Activated T-helper 9 cell treated with anti-CD3 and anti-CD28 coated beads, Interleukin-2, amount 50 U/mL, for 16 hours (primary cell): ENCODE data around the gene FAM107A.

Experiments used
- DNase-seq: peaks from one replicate; pipeline ENCODE4 v3.0.0-alpha.2; 2020; ENCODE audit warnings: low read depth

FAM107A gene

DNA sequence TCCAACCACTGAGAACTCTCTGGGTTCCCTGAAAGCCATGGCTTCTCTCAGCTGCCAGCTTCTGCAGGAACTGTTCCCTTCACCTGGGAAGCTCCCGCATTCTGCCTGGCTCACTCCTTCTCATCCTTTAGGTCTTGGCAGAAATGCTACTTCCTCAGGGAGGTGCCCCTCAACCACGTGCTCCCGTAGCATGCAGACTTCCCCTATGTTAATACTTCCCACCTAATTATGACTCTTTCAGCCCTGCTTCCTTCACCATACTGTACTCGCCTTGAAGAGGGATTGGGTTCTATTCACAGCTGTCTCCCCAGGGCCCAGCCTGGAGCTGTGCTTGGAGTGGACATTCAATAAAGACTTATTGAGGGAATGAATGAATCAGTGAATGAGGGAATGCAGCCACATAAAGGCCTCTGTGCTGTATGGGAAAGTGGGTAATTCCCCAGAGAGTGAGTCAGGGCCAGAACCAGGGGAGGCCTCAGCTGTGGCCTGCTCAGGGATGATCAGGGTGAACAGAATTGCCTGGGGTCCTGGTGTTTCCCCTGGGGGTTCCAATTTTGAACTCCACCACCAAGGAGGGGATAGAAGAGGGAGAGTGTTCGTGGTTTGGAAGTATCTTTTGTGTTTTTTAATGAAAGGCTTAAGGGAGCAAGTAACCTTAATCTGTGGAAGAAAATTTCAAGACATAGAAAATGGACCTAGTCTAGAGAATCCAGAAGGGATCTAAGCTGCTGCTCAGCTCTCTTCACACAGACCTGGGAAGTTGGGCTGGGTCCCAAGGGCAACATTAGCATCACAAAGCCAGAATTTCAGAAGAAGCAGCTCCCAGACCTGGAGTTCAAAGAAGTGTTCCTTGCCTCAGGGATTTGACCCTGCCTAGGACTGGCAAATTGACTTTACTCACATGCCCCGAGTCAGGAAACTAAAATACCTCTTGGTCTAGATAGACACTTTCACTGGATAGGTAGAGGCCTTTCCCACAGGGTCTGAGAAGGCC, 14.6 kb upstream of the FAM107A start:
- no peak for DNase-seq

DNA sequence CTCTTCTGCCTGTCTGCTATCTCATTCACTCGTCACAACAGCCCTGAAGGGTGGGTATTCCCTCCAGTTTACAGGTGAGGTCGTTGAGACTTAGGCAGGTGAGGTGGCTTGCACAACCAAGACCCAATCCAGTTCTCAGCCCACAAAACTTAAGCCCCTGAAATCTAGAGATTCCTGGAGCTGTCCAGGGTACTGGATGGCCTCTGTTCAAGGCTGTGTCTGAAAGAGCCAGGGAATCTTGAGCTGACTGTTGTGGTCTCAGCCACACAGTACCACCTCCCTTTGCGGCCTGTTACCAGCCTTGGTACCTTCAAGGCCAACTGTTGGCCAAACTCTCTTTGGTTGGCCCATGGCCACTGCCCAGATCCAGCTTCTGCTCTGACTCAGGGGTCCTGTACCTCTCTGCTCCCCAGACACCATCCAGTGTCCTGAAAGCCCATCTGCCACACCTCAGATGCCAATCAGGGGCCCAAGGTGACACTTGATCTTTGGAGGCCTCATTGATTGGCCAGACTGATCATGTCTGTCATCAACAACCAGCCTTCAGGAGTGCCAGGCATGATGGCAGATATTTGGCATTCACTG, 10.9 kb upstream of the FAM107A start:
- no peak for DNase-seq

DNA sequence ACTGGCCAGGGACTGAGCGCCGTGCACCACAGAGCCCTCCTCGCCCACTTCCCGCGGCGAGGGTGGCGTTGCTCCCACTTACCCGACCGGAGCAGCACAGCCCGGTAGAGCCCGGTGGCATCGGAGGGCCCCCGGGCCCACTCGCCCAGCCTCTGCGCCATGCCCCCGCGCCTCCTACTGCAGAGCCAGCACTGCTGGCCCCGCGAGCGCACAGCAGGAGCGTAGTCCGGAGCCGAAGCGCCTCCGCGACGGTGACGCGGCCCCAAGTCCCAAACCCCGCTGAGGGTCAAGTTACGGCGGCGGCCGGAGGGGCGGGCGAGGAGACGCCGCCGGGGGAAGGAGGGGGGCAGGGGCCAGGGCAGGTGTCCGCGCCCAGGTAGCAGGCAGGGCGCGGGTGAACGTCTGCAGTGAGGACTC, 9.6 kb upstream of the FAM107A start:
- no peak for DNase-seq

DNA sequence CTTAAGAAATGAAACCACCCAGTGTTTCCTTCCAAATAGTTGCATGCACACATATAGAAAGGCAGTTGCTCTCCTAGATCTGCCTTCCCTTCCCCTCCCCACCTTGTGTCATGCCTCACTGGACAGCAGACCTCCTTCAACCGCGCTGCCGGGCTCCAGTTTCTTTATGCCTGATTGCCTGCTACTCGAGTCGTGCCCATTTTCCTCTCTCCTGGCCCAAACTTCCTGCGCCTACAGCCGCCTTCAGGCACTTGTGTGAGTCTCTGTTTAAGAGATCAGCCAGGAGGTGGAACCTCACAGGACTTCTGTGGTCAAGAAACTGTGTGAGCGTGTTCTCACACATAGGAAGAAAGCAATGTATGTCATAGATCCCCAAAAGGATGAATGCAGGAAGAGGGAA, 8.8 kb upstream of the FAM107A start:
- no peak for DNase-seq

DNA sequence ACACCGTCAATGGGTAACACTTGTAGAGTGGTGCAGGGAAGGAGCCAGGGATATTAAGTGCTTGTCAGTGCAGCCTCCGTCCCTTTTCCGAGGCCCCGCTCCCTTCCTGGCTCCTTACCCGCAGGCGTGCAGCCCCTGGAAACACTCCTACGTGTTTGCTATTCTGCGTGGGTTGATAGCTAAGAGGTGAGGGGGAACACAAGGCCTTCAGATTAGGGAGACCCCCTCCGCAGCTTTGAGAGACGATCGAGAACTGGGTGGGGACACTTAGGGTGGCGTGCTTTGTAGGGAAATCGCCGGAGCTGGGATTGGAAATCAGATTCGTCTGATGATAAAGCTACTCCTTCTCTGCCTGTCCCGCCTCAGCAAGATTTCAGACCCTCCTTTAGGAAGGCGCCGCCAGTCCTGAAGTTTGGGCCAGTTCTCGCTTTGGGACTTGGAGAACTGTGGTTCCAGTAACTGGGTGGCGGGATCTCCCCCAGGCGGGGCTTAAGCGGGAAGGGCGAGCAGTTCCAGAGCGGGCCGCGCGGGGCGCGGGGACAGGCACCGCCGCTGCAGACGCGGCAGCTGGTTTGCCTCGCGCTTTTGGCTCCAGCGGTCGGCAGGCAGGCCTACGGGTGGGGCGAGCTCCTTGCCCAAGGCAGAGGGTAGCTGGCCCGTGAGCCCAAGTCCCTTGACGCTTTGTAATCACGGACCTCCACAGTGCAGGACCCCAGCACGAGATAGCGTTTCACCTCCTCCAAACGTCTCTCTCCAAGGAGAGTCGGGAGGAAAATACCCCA, 8.0 kb upstream of the FAM107A start:
- DNase-seq: peak; percentile 40

DNA sequence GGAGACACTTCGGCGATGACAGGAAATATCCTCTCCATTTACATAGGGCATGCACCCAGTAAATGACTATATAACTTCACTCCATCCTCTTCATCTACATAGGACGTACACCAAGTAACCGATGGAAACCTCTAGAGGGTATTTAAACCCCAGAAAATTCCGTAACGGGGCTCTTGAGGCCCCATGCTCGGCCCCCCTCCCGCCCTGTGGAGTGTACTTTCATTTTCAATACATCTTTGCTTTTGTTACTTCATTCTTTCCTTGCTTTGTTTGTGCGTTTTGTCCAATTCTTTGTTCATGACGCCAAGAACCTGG, 7.5 kb upstream of the FAM107A start:
- DNase-seq: no peak

DNA sequence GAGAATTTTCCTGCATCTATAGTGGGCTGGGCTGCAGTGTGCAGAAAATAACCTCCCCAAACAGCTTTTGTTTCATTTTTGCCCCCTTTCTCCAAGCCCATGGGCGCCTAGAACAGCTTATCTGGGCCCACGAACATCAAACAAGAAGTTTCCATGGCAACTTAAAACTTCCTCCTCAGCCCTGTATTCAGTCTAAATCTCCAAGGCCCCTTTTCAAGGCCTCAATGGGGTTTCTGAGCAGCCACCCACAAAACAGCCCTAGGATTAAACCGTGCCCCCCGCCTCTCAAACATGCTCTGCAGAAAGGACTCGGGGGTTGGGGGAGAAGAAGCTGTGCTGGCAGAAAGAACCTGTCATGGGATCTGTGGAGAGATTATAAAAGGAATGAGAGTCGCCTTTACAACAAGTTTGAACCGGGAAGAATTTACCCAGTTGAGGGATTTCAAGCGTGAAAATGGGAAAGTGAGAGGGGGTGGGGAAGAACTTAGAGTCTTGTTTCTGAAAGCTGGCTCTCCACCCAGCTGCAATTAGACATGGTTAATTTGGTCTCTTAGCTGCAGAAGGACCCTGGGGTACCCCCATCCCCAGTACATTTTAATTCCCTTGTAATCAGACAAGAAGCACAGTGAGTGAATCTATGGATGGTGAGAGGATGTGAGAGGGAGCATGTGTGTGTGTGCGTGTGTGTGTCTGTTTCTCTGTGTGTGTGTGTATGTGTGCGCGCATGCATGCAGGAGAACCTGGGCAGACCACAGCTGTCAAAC, 4.3 kb upstream of the FAM107A start:
- no peak for DNase-seq

DNA sequence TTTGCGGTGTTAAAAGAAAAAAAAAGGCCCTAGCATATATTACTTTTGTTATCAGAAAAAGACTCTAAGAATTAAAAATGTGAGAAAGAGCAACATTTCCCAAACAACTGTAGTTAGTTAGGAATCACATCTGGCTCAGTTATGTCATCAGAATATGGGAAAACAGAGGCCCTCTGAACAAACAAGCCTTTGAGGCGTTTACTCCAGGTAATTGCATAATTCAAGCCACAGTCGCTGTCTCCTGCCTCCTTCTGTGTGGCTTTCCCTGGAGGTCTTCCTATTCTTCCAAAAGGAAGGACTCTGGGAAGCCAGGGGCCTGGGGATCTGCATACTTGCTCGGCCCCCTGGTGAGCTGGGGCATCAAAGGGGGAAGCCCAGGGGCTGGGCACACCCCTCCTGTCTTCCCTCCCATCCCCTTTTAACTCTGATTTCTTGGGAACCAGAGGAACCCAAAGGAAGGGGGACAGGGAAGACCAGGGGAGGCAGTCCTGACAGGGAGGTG, 3.7 kb upstream of the FAM107A start:
- DNase-seq: no peak

DNA sequence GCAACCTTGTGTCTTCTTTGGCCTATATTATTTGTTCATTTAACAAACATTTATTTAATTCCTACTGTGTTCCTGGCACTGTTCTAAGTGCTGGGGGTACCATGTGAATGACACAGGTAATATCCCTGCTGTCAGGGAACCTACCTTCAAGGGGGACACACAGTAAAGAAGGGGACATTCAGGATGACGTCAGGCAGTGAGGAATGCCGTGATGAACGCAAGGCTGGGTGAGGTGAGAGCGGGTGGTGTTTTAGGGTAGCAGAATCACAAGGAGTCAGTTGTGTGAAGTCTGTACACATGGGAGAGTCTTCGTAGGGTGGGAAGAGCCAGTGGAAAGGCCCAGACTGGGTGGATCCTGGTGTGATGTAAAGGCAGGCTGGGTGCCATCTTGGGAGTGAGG, 1.7 kb upstream of the FAM107A start:
- DNase-seq: no peak

DNA sequence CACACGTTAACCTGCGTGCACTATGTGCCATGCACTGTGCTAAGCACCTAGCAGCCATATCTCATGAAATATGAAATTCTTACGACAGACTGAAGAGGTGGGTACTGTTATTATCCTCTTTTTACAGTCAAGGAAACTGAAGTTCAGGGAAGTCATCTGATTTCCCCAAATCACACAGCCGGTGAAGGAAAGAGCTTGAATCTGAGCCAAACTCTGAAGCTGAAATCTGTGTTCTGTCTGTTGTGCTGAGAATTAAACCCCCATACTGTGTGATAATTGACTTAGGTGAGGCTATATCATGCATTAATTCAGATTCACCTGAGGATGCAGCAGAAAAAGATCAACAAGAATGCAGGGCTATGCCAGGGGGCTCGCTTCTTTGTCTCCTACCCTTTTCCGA, 475 bp downstream of the FAM107A start:
- no peak for DNase-seq

DNA sequence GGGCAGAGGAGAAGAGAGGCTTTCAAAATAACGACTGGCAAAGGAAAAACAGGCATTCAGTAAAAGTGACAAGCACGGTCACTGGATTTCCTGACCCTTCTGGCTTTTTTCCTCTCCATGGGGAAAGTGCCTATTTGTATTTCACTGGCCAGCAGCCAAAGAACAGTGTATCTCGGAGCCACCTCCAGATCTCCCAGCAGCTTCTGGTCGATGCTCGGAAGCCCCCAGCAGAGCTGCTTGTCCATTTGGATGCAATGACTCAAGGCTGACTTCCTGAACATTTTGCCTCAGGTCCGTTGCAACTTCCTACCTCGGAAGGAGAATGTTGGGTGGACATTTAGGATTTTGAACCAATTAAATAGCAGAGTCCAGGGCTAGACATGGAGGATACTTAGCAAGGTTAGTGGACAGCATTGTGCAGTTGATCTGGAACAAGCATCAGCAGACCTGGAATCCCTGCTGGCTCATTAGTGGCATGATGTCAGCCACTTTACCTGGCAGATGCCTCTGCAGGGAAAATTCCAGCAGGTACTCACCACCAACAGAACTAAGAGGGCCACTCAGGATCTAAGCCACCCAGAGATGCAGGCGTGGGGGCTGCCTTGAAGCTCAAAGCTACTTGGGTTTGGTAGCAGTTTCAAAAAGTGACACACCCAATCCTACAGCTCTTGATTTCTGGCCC, 1.1 kb downstream of the FAM107A start:
- no peak for DNase-seq

DNA sequence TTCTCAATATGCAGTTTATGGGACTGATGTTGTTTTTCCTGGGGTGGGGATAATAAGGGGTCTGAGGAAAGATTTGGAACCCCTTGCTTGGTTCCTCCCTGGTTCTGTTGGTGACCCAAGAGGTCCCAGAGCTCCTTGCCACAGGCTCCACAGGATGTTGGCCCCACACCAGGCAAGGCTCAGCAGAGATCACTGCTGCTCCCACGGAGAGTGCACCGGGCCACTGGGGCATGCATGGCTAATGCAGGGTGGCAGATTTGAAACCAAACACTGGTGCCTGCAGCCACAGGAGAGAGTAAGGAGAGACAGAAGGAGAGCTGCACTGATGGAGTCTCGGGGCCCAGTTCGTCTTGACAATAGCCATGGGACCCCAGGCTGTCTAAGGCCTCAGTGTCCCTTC, 2.5 kb downstream of the FAM107A start:
- no peak for DNase-seq

DNA sequence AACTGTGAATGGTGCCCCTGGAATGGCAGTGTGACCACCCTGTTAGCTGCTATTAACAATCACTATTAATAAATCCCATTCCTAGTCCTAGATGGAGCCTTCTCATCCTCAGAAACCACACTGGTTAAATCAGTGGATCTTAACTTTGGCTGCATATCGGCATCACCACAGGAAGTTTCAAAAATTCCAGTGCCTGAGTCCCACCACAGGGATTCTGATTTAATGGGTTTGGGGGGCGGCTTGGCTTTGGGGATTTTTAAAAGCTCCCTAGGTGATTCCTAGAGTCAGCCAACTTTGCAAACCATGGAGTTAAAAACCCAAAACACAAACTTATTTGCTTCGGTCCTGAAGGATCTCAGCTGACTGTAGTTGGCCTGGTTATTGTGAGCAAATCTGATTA, 3.1 kb downstream of the FAM107A start:
- no peak for DNase-seq

DNA sequence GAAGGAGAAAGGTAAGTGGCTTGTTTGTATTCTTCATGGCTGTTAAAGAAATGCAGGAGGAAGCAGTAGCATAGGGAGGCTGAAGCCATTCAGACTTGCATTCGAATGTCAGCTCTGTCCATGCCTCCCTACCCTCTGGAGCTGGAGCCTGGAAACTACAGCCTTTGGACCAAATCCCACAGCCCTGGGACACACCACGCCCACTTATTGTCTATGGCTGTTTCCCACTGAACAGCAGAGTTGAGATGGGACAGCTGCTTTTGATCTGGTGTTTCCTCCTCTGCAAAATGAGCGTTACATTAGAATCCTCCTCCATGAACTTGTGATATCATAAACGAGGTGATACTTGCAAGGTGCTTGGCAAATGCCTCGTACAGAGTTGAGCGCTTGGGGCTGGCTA, 3.6 kb downstream of the FAM107A start:
- no peak for DNase-seq

DNA sequence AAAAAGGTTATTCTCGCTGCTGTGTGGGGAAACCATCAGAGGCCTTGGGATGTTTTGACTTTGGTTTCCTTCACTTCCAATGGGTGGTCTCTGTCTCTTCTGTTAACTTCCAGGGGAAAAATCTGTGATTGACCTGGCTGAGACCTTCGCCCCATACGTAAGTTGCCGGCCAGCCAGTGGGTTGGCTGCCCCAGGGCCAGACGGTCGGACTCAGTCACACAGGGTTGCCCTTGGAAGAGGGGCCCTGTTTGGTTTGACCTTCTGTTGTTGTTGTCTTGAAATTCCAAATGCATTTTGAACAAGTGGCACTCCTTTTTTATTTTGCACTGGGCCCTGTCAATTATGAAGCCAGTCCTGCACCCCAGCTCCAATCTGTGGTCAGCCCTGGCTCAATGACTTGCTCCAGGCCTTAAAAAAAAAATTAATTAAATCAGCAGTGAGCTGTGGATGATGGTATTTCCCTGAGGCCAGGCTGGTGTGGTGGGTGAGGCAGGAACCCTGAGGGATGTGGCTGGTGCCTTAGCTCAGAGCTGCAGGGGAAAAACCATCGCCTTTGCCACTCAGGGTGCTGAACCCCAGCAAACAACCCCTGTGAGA, 4.5 kb downstream of the FAM107A start:
- no peak for DNase-seq

DNA sequence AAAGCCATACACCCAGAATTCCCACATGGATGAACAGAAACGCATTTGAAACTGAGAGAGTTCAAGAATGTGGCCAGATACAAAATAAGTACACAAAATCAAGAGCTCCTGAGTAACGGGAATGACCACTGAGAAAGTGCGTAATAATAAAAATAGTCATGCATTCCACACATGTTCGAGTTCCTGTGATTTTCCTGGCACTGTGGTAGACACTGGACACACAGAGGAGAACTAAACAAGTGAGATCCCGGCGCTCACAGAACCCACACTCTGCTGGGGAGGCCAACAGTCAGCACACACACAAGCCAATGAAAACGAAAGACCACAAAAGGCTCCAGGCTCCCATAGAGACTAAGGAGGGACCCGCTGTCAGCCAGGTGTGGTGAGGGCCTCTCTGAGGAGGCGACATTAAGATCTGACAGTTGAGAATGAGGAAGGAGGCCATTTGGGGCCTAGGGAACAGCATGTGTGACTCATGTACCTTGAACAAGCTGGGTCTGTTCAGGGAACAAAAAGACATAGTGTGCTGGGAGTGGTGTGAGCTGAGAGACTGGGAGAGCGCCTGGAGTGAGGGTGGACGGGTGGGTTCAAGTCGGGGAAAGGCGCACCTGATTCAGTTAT, 5.1 kb downstream of the FAM107A start:
- no peak for DNase-seq

DNA sequence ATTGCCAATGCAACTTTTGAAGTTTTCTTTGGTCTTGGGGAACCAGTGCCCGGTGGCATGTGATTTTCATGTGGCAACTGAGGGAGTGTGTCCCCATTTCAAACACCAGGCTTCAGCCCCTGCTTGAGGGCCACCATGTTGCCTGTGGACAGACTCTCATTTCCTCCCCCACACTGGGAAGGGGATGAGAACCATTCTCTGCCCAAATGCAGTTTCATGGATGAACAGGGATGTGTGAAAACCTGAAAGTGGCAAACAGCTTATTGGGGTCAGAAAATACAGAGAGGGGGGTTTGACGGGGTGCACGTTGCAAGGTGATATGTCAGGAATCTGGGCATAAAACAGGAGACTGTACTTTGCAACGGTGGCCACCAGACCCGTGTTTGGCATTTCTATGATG, 6.3 kb downstream of the FAM107A start:
- DNase-seq: no peak

DNA sequence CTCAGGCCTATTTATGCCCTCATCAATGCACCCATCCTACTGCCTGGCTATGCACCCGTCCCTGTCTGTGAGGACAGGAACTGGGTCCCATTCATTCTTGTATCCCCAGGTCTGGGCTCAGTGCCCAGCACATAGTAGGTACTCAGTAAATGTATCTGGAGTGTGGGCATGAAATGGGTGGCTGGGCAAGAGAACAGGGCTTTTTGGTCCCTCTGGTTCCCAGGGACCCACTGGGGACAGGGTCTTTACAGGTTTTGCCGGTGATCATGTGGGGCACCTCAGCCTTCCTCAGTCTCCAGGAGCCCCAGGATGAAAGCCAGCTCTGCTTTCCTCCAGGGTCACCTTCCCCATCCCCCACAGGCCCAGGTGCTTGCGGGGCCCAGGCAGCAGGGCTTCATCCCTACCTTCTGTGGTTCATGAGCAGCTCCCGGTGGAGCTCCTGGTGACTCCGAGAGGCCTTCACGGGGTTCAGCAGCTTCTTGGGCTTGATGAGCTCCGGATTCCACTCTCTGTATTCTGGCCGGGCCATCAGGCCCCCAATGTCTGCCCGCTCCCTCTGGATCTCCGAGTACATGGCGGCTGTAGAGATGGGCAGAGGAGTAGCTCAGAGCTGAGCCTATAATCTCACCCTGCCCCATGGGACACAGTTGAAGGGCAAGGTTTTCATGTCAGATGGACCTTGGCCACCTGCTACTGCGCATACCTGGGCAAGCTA, 7.7 kb downstream of the FAM107A start:
- no peak for DNase-seq

DNA sequence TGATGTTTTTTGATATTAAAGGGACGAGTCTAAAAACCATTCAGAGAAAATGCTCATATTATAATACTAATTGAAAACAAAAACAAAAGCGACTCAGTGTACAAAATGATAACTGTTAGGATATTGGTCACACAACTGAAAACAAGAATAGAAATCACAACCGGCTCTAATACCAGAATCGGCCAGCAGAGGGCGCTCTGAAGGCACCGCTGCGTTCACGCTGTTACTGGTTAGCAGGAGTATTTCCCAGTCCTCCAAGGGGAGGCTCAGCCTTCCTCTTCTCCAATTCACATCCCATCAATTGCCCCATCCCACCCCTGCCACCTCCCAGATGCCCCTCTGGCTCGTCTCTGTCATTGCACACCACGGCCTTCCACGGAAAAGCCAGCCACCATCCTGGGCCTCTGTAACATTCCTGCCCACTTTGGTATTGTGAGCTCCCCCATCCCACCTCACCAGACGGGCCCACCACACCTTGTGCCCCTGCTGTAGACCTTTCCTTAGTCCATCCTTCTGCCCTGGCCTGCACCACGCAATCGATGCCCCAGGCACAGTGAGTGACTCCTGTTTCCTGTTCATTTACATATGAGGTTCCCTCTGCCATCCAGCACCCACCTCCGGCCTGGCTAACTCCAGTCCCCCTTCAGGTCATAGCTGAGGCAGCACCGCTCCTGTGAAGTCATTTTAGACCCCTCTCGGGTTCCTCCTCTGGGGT, 8.5 kb downstream of the FAM107A start:
- DNase-seq: peak; percentile 58

DNA sequence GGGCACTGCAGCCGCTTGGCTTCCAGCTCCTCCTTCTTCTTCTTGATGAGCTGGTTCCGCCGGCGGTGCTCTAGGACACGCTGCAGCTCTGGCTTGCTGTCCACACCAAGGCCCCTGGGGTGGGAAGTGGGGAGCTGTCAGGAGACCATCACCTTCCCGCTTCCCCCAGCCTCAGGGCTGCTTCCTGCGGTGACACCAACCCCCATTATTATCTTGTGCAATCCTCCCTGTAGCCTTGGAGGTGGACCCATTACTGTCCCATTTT, 10.0 kb downstream of the FAM107A start:
- no peak for DNase-seq
